ENCODE measurements around the gene SKAP2.

The SKAP2 gene

GRCh38 chr7:26667514-26668133, 196.8 kb downstream of the SKAP2 start (continued):
- peak; percentile 42 for TF ChIP-seq ZNF335 (tag by site-specific recombination; conservative IDR thresholded peaks at IDR 0.05)
- peak; percentile 52; the same call in 1 of the 2 replicates for TF ChIP-seq PRDM1 (tag by site-specific recombination; IDR thresholded peaks at IDR 0.05)
- no peak for TF ChIP-seq AEBP2 (tag by site-specific recombination; IDR thresholded peaks at IDR 0.05; ENCODE audit: borderline replicate concordance)
- TF ChIP-seq KLF16 (tag by site-specific recombination; IDR thresholded peaks at IDR 0.05), result no peak
- TF ChIP-seq SP3 (tag by site-specific recombination; IDR thresholded peaks at IDR 0.05), result no peak
- no peak for TF ChIP-seq FEZF1 (tag by site-specific recombination; IDR thresholded peaks at IDR 0.05)
- no peak for TF ChIP-seq ZNF664 (tag by site-specific recombination; IDR thresholded peaks at IDR 0.05)
- no peak for TF ChIP-seq ZNF677 (tag by site-specific recombination; IDR thresholded peaks at IDR 0.05)
- no peak for TF ChIP-seq GLIS2 (tag by site-specific recombination; IDR thresholded peaks at IDR 0.05)
- TF ChIP-seq ZNF792 (tag by site-specific recombination; IDR thresholded peaks at IDR 0.05), result no peak
- TF ChIP-seq, protein P1, sequence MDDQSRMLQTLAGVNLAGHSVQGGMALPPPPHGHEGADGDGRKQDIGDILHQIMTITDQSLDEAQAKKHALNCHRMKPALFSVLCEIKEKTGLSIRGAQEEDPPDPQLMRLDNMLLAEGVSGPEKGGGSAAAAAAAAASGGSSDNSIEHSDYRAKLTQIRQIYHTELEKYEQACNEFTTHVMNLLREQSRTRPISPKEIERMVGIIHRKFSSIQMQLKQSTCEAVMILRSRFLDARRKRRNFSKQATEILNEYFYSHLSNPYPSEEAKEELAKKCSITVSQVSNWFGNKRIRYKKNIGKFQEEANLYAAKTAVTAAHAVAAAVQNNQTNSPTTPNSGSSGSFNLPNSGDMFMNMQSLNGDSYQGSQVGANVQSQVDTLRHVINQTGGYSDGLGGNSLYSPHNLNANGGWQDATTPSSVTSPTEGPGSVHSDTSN (CRISPR knock-in tag; IDR thresholded peaks at IDR 0.05), result no peak
- peak; percentile 33; the same call in 1 of the 2 replicates for TF ChIP-seq ZNF366 (tag by site-specific recombination; conservative IDR thresholded peaks at IDR 0.05)
- no peak for TF ChIP-seq ZNF549 (tag by site-specific recombination; IDR thresholded peaks at IDR 0.05)
- no peak for TF ChIP-seq ZNF521 (tag by site-specific recombination; IDR thresholded peaks at IDR 0.05)
- TF ChIP-seq ZIC2 (tag by site-specific recombination; IDR thresholded peaks at IDR 0.05), result no peak
- TF ChIP-seq ZNF19 (tag by site-specific recombination; IDR thresholded peaks at IDR 0.05; ENCODE audit: low read depth), result no peak
- TF ChIP-seq ZNF660 (tag by site-specific recombination; IDR thresholded peaks at IDR 0.05), result peak; percentile 98
- TF ChIP-seq, protein P2, sequence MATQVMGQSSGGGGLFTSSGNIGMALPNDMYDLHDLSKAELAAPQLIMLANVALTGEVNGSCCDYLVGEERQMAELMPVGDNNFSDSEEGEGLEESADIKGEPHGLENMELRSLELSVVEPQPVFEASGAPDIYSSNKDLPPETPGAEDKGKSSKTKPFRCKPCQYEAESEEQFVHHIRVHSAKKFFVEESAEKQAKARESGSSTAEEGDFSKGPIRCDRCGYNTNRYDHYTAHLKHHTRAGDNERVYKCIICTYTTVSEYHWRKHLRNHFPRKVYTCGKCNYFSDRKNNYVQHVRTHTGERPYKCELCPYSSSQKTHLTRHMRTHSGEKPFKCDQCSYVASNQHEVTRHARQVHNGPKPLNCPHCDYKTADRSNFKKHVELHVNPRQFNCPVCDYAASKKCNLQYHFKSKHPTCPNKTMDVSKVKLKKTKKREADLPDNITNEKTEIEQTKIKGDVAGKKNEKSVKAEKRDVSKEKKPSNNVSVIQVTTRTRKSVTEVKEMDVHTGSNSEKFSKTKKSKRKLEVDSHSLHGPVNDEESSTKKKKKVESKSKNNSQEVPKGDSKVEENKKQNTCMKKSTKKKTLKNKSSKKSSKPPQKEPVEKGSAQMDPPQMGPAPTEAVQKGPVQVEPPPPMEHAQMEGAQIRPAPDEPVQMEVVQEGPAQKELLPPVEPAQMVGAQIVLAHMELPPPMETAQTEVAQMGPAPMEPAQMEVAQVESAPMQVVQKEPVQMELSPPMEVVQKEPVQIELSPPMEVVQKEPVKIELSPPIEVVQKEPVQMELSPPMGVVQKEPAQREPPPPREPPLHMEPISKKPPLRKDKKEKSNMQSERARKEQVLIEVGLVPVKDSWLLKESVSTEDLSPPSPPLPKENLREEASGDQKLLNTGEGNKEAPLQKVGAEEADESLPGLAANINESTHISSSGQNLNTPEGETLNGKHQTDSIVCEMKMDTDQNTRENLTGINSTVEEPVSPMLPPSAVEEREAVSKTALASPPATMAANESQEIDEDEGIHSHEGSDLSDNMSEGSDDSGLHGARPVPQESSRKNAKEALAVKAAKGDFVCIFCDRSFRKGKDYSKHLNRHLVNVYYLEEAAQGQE (tag by site-specific recombination; IDR thresholded peaks at IDR 0.05), result no peak
- TF ChIP-seq, protein P3, sequence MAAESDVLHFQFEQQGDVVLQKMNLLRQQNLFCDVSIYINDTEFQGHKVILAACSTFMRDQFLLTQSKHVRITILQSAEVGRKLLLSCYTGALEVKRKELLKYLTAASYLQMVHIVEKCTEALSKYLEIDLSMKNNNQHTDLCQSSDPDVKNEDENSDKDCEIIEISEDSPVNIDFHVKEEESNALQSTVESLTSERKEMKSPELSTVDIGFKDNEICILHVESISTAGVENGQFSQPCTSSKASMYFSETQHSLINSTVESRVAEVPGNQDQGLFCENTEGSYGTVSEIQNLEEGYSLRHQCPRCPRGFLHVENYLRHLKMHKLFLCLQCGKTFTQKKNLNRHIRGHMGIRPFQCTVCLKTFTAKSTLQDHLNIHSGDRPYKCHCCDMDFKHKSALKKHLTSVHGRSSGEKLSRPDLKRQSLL (tag by site-specific recombination; IDR thresholded peaks at IDR 0.05), result no peak
- TF ChIP-seq GLI2 (tag by site-specific recombination; IDR thresholded peaks at IDR 0.05; ENCODE audit: borderline replicate concordance, low read depth), result no peak
- TF ChIP-seq, protein P4, sequence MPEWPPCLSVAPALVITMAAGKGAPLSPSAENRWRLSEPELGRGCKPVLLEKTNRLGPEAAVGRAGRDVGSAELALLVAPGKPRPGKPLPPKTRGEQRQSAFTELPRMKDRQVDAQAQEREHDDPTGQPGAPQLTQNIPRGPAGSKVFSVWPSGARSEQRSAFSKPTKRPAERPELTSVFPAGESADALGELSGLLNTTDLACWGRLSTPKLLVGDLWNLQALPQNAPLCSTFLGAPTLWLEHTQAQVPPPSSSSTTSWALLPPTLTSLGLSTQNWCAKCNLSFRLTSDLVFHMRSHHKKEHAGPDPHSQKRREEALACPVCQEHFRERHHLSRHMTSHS (tag by site-specific recombination; IDR thresholded peaks at IDR 0.05), result no peak
- no peak for TF ChIP-seq ZNF768 (tag by site-specific recombination; IDR thresholded peaks at IDR 0.05)
- TF ChIP-seq, protein P5, sequence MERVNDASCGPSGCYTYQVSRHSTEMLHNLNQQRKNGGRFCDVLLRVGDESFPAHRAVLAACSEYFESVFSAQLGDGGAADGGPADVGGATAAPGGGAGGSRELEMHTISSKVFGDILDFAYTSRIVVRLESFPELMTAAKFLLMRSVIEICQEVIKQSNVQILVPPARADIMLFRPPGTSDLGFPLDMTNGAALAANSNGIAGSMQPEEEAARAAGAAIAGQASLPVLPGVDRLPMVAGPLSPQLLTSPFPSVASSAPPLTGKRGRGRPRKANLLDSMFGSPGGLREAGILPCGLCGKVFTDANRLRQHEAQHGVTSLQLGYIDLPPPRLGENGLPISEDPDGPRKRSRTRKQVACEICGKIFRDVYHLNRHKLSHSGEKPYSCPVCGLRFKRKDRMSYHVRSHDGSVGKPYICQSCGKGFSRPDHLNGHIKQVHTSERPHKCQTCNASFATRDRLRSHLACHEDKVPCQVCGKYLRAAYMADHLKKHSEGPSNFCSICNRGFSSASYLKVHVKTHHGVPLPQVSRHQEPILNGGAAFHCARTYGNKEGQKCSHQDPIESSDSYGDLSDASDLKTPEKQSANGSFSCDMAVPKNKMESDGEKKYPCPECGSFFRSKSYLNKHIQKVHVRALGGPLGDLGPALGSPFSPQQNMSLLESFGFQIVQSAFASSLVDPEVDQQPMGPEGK (tag by site-specific recombination; IDR thresholded peaks at IDR 0.05), result no peak
- TF ChIP-seq KLF1 (tag by site-specific recombination; IDR thresholded peaks at IDR 0.05), result no peak
- no peak for TF ChIP-seq ZNF585B (tag by site-specific recombination; IDR thresholded peaks at IDR 0.05)
- no peak for TF ChIP-seq ZXDB (tag by site-specific recombination; IDR thresholded peaks at IDR 0.05)
- TF ChIP-seq ZNF248 (tag by site-specific recombination; IDR thresholded peaks at IDR 0.05), result no peak
- TF ChIP-seq ZNF785 (tag by site-specific recombination; IDR thresholded peaks at IDR 0.05), result no peak
- TF ChIP-seq, protein P6, sequence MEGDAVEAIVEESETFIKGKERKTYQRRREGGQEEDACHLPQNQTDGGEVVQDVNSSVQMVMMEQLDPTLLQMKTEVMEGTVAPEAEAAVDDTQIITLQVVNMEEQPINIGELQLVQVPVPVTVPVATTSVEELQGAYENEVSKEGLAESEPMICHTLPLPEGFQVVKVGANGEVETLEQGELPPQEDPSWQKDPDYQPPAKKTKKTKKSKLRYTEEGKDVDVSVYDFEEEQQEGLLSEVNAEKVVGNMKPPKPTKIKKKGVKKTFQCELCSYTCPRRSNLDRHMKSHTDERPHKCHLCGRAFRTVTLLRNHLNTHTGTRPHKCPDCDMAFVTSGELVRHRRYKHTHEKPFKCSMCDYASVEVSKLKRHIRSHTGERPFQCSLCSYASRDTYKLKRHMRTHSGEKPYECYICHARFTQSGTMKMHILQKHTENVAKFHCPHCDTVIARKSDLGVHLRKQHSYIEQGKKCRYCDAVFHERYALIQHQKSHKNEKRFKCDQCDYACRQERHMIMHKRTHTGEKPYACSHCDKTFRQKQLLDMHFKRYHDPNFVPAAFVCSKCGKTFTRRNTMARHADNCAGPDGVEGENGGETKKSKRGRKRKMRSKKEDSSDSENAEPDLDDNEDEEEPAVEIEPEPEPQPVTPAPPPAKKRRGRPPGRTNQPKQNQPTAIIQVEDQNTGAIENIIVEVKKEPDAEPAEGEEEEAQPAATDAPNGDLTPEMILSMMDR (tag by site-specific recombination; IDR thresholded peaks at IDR 0.05), result peak; percentile 90
- no peak for TF ChIP-seq ZNF37A (tag by site-specific recombination; IDR thresholded peaks at IDR 0.05)
